ENCODE measurements around the gene KIAA1755. TPM values are rescaled to one million over a fixed set of nuclear protein-coding genes. Genes with fewer than 3 reads are reported as not detected.

KIAA1755 gene
- total and polyA plus RNA-seq, 9 of the 15 experiments (the other 6 are each of a cell fraction or from before 2014, with no cell fraction given) = not detected

GRCh38 chr20:38196592-38196991 is 63.9 kb downstream of the KIAA1755 start (continued):
- TF ChIP-seq ZNF639 (CRISPR knock-in tag; conservative IDR thresholded peaks at IDR 0.05 in 1 of 2, IDR thresholded peaks at IDR 0.05 in 1 of 2) = peak in 1 of 2 experiments; percentile 50; a peak in 1 of 4 replicates
- TF ChIP-seq RCOR1 (IDR thresholded peaks at IDR 0.05; ENCODE audit: borderline replicate concordance in 1 of 2, low read depth in 2 of 2, low read length in 2 of 2) = peak in 1 of 2 experiments; percentile 68; a peak in 1 of 4 replicates
- TF ChIP-seq THAP7 (CRISPR knock-in tag; IDR thresholded peaks at IDR 0.05) = no peak
- no peak for TF ChIP-seq TRIM24 (IDR thresholded peaks at IDR 0.05)
- no peak for TF ChIP-seq ZNF274 (IDR thresholded peaks at IDR 0.05; ENCODE audit: borderline replicate concordance, low read depth, low read length)
- TF ChIP-seq, protein P1, sequence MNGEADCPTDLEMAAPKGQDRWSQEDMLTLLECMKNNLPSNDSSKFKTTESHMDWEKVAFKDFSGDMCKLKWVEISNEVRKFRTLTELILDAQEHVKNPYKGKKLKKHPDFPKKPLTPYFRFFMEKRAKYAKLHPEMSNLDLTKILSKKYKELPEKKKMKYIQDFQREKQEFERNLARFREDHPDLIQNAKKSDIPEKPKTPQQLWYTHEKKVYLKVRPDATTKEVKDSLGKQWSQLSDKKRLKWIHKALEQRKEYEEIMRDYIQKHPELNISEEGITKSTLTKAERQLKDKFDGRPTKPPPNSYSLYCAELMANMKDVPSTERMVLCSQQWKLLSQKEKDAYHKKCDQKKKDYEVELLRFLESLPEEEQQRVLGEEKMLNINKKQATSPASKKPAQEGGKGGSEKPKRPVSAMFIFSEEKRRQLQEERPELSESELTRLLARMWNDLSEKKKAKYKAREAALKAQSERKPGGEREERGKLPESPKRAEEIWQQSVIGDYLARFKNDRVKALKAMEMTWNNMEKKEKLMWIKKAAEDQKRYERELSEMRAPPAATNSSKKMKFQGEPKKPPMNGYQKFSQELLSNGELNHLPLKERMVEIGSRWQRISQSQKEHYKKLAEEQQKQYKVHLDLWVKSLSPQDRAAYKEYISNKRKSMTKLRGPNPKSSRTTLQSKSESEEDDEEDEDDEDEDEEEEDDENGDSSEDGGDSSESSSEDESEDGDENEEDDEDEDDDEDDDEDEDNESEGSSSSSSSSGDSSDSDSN (IDR thresholded peaks at IDR 0.05; ENCODE audit: borderline replicate concordance in 1 of 2, low read depth in 2 of 2, low read length in 2 of 2) = no peak
- TF ChIP-seq NUFIP1 (IDR thresholded peaks at IDR 0.05; ENCODE audit: partially characterized antibody) = no peak
- no peak for TF ChIP-seq FOXK1 (CRISPR knock-in tag; IDR thresholded peaks at IDR 0.05; ENCODE audit: borderline replicate concordance)
- no peak for TF ChIP-seq ZNF655 (CRISPR knock-in tag; IDR thresholded peaks at IDR 0.05)
- TF ChIP-seq EZH2 (IDR thresholded peaks at IDR 0.05; ENCODE audit: borderline replicate concordance, low read depth, low read length) = no peak
- no peak for TF ChIP-seq POLR2A (conservative IDR thresholded peaks at IDR 0.05)
- peak; percentile 57; the same call in 1 of the 2 replicates for TF ChIP-seq RNF2 (IDR thresholded peaks at IDR 0.05)
- TF ChIP-seq EP300 (IDR thresholded peaks at IDR 0.05; ENCODE audit: low read length) = peak; percentile 57; the same call in 1 of the 2 replicates
- TF ChIP-seq MEF2D (tag; conservative IDR thresholded peaks at IDR 0.05; ENCODE audit: low read depth) = no peak
- TF ChIP-seq SMAD4 (CRISPR knock-in tag; conservative IDR thresholded peaks at IDR 0.05) = peak; percentile 67
- TF ChIP-seq JUND (IDR thresholded peaks at IDR 0.05; ENCODE audit: borderline replicate concordance, low read depth, low read length) = peak; percentile 16; the same call in 1 of the 2 replicates
- no peak for TF ChIP-seq JUND (tag; IDR thresholded peaks at IDR 0.05; ENCODE audit: borderline replicate concordance, low read depth, low read length)
- TF ChIP-seq SRSF3 (IDR thresholded peaks at IDR 0.05; ENCODE audit: insufficient read depth, low read length) = no peak
- 0 out of 2 replicates have a peak, but pooled peaks have one; percentile 29 for TF ChIP-seq ZNF175 (CRISPR knock-in tag; IDR thresholded peaks at IDR 0.05; ENCODE audit: low read depth)
- peak; percentile 63 for TF ChIP-seq CBFA2T2 (conservative IDR thresholded peaks at IDR 0.05)
- TF ChIP-seq TFAP4 (CRISPR knock-in tag; IDR thresholded peaks at IDR 0.05; ENCODE audit: borderline replicate concordance) = peak; percentile 69; the same call in 1 of the 2 replicates
- peak; percentile 51; the same call in 1 of the 2 replicates for TF ChIP-seq ARID1B (IDR thresholded peaks at IDR 0.05)
- TF ChIP-seq KDM5B (IDR thresholded peaks at IDR 0.05; ENCODE audit: insufficient replicate concordance, low read depth, low read length) = no peak

All from K562 (cell line).